HG02943 (cell line): Measurements from ENCODE around the gene BANP.
"Not testable (repeated sequence)": the region's sequence is repeated elsewhere in the genome, so short reads cannot be mapped to it uniquely, and the experiment has no call there.

Experiments used
- ATAC-seq: cut with Tn5 transposase; IDR thresholded peaks from one replicate; pipeline ENCODE4 v1.9.1; 2021; ENCODE audit warnings: mild to moderate bottlenecking, low read depth, moderate library complexity; ENCODE audit not compliant: unreplicated experiment

BANP gene

DNA sequence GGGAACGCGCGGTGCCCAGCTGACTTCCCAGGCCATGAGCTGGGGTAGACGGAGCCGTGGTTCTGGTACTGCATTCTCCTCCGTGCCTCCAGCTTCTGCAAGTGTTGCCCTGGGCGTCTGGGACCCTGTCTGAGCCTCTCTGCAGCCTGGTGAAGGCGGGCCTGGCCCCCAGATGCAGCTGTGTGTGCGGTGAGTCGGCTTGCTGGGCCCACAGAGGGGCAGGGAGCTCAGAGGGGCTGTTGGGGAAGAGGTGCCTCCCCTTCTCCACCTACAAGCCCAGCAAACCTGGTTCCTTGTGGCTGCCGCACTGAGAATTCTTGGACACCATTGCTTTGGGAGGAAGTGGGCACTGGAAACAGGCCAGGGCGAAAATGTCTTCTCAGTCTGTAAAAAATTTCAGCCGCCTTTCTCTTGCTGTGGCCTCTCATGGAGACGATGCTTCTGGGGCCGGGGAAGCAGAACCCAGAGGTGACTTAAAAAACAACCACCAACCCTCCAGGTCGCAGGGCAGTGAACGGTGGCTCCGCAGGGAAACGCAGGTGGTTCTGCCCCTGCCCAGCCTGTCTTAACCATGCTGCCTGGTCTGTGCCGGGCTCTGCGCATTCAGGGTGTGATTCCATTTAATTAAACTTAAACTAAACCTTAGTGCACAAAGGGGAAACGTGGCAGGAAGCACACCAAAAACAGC lies 163.5 kb downstream of the BANP start:
- ATAC-seq = not testable (repeated sequence)

DNA sequence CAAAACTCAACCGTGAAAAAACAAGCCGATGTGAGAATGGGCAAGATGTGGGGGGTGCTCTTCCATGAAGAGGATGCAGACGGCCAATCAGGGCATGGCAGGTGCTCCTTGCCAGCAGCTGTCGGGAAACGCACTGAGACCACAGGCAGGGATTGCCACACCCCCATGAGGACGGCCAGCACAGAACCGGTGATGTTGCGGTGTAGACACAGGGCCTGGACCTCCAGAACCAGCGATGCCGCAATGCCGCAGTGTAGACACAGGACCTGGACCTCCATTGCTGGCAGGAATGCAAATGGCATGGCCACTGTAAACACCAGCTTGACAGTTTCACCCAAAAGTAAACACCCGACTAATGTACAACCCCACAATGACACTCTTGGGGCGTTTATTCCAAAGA lies 164.9 kb downstream of the BANP start:
- no peak for ATAC-seq

DNA sequence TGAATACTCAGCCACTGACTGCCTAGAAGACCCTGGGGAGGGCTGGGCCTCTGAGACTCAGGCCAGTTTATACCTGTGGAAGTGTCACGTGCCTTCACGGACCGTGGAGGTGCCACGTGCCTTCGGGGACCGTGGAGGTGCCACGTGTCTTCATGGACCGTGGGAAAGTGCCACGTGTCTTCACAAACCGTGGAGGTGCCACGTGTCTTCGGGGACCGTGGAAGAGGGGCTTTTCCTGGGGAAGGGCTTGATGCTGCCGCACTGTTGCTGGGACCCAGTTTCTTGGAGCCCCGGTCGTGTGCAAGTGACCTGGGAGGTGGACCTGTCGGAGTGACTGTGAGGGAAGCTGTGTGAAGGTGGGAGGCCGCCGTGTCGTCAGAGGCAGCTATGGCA lies 166.2 kb downstream of the BANP start:
- ATAC-seq = no peak

DNA sequence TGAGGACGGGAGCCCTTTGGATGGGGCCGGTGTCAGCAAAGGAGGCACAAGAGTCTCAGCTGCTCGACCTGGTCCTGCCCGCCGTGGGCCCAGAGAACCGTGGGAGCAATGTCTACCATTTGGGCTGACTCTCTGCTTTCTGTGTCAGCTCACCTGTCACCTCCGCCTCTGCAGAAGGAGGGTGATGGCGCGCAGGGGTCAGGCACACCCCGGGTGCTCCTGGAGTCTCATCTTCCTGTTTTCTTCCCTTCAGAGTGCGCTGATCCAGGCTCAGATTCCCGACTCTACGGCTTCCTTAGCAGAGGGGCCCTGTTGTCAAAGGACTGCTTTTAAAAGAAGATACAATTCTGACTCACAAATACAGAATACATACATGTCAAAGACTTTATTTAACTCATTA lies 167.1 kb downstream of the BANP start:
- ATAC-seq = no peak

DNA sequence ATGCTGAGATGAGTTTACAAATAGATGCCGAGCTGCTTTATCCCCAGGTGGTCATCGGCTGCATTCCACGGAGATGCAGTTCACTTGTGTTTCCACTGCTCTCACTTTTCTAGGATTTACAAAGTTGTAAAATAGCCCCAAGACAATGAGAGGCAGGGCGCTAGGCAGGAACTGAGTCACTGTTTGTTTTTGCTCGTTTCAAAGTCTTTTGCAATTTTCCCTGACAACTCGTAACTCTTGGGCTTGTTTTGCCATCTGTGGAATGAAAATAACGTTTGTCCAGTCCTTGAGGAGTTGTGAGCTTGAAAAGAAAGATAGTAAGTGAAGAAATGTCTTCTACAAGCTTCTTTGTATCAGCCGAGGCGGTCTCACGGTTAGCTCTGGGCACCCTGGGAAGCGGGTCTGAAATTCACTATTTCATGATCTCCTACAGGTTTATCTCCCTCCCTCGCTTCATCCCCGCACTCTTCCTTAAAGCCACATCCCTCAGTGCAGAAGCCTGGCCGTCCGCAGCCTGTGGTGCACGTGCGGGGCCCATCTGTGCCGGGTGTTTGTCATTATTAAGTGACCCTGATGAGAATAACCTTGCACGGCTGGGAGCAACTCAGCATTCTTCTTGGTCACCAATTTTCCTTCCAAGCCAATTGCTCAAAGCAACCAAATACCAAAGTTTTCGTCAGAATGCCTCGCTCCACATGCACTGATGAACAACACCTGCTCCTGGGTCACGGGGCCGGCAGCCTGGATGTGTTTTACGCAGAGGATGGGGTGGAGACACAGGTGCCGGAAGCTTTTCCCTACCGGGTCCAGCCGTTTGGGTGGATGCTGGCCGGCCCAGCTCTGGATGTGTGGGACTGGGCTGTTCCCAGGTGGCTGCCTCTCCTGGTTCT lies 167.9 kb downstream of the BANP start:
- not testable (repeated sequence) for ATAC-seq

DNA sequence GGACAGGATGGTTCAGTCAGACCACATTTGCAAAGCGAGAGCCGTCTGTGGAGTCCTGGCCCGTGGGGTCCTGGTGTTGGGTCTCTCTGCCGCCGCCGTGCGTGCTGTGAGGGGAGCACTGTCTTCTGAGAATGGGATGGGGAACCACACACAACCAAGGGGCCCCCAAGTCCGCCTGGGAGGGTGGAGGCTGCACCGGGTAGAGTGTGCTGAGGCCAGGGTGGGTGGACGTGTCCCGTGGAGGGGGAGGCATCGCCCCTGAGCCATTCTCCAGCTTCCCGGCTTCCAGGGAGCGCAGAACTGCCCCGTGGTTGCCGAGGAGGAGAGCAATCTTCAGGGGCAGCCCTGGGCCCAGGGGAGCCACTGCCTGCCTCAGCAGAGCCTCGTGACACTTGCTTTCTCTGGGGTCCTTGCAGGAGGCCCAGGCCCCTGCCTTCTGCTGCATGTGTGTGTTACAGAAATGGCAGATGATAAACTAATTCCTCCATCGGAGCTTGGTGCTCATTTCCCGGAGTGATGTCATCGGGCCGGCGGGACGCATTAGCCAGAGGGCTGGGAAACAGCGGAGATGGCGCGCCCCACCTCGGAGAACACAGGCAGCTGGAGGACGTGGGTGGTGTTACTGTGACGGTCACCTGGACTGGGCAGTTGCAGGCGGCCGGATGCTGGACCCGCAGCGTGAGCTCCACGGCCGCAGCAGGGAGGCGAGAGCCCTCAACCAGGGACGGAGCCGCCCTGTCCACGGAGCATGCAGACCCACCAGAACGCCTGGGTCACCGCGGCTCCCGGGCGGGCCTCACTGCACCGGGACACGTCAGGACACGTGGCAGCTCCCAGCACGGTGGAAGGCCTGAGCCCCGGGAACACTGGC lies 168.9 kb downstream of the BANP start:
- ATAC-seq = not testable (repeated sequence)

DNA sequence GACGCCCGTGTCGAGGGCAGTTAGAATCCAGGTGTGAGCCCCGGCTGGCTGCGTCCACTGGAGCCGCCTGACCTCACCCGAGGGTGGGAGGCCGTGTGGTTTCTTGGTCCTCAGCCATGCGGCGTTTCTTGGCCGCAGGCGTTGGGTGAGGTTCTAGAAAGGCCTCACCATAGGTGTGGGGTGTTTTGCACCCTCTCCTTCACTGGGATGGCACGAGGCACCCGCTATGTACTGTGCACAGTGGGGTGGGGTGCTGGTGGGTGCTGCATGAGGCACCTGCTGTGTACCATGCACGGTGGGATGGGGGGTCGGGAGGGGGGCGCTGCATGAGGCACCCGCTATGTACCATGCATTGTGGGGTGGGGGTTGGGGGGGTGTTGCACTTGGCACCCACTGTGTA lies 169.6 kb downstream of the BANP start:
- ATAC-seq = no peak

DNA sequence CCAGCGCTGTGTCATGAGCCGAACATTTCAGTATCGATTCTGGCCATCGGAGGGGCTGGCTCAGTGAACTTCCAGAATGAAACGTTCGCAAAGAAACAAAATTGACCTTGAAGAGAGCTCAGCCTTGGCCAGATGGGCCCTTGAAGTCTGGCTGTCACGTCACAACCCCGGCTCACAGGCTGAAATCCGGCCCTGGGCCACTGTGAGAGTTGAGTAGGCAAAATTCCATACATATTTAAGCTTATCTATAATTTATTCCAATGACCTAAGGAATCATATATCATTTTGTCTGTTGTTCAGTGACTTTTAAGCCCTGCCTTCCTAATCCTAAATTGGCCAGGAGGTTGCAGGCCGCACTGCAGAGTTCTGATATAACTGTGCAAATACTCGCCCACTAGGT lies 170.2 kb downstream of the BANP start:
- not testable (repeated sequence) for ATAC-seq

DNA sequence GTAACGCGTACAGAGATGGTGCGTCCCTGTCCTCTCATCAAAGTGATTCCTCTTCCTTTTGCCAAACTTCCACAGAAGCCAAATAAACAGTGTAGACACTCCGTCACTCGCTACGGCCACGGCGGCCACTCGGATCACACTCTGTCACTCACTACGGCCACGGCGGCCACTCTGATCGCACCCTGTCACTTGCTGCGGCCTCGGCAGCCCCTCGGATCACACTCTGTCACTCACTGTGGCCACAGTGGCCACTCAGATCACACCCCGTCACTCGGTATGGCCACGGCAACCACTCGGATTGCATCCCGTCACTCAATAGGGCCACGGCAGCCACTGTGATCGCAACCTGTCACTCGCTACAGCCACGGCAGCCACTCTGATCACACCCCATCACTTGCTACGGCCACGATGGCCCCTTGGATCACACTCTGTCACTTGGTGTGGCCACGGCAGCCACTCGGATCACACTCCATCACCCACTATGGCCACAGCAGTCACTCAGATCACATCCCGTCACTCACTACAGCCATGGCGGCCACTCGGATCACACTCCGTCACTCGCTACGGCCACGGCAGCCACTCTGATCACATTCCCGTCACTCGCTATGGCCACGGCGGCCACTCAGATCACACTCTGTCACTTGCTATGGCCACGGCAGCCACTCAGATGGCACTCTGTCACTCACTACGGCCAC lies 170.8 kb downstream of the BANP start:
- ATAC-seq = no peak
